GM19239 (cell line): ENCODE measurements around the gene ABCC1.

Source experiments
- DNase-seq: peaks from one replicate; pipeline ENCODE4 v3.0.0; 2011; ENCODE audit warnings: low spot score; ENCODE audit not compliant: insufficient read length
- FAIRE-seq: peaks from 2 replicates; lab custom pipeline; 2011; peaks lifted over from hg19 to GRCh38; lab: Jason Lieb, UNC

The ABCC1 gene

GRCh38 chr16:16191493-16192167 is 242.2 kb downstream of the ABCC1 start:
- no peak for DNase-seq
- no peak for FAIRE-seq
